T follicular helper cell (primary cell): ENCODE results near the gene PTPN18.

Source experiments
- DNase-seq: peaks from one replicate; pipeline ENCODE4 v3.0.0-alpha.2; 2020; ENCODE audit warnings: low read depth

The PTPN18 gene

GRCh38 chr2:130365075-130365474, 9.2 kb downstream of the PTPN18 start:
- no peak for DNase-seq

- no peak for DNase-seq
Observed at GRCh38 chr2:130365963-130366362, 10.1 kb downstream of the PTPN18 start.

GRCh38 chr2:130366720-130367119, 10.9 kb downstream of the PTPN18 start:
- no peak for DNase-seq

GRCh38 chr2:130368786-130369185, 12.9 kb downstream of the PTPN18 start:
- DNase-seq: no peak

- no peak for DNase-seq
Observed at GRCh38 chr2:130369311-130369964, 13.6 kb downstream of the PTPN18 start.

- no peak for DNase-seq
Observed at GRCh38 chr2:130369965-130370341, 14.1 kb downstream of the PTPN18 start.

GRCh38 chr2:130370490-130370889, 14.6 kb downstream of the PTPN18 start:
- no peak for DNase-seq

GRCh38 chr2:130371723-130372054, 15.8 kb downstream of the PTPN18 start:
- DNase-seq: no peak

DNA sequence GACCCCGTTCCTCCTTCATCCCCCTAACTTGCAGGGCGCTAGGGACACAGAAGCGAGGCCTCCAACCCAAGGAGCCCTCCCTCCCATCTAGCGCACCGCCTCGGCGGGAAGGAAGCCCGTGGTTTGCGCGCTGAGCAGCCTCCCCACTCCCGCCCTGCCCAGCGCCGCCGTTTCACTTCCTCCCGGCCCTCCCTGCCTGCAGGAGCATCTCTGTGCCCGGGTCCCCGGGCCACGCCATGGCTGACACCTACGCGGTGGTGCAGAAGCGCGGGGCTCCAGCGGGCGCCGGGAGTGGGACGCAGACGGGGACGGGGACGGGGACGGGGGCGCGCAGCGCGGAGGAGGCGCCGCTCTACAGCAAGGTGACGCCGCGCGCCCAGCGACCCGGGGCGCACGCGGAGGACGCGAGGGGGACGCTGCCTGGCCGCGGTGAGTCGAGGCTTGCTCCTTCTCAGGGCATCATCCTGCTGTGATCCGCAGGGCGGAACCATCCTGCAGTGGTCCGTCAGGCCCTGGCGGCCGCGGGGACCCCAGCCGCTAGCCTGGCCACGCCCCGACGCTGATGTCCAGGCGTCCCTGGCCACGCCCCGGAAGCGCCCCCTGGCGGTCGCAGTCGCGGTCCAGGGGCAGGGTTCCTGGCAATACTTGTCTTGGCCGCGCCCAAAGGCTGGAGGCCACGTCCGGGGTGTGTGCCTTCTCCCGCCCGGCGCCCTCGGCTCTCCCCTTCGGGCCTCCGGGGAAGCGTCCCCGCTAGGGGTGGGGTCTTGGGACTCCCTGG, 16.4 kb downstream of the PTPN18 start:
- peak; percentile 47 for DNase-seq

GRCh38 chr2:130372833-130373807, 17.3 kb downstream of the PTPN18 start:
- no peak for DNase-seq

- DNase-seq: no peak
Observed at GRCh38 chr2:130373808-130374365, 18.0 kb downstream of the PTPN18 start.

- DNase-seq: no peak
Observed at GRCh38 chr2:130374587-130375290, 18.9 kb downstream of the PTPN18 start.

GRCh38 chr2:130375291-130376266, 19.7 kb downstream of the PTPN18 start:
- no peak for DNase-seq

GRCh38 chr2:130376433-130377293, 20.8 kb downstream of the PTPN18 start:
- DNase-seq: no peak

GRCh38 chr2:130377491-130377890, 21.6 kb downstream of the PTPN18 start:
- no peak for DNase-seq

GRCh38 chr2:130378206-130378897, 22.5 kb downstream of the PTPN18 start:
- DNase-seq: no peak

GRCh38 chr2:130378898-130379214, 23.0 kb downstream of the PTPN18 start:
- no peak for DNase-seq

DNA sequence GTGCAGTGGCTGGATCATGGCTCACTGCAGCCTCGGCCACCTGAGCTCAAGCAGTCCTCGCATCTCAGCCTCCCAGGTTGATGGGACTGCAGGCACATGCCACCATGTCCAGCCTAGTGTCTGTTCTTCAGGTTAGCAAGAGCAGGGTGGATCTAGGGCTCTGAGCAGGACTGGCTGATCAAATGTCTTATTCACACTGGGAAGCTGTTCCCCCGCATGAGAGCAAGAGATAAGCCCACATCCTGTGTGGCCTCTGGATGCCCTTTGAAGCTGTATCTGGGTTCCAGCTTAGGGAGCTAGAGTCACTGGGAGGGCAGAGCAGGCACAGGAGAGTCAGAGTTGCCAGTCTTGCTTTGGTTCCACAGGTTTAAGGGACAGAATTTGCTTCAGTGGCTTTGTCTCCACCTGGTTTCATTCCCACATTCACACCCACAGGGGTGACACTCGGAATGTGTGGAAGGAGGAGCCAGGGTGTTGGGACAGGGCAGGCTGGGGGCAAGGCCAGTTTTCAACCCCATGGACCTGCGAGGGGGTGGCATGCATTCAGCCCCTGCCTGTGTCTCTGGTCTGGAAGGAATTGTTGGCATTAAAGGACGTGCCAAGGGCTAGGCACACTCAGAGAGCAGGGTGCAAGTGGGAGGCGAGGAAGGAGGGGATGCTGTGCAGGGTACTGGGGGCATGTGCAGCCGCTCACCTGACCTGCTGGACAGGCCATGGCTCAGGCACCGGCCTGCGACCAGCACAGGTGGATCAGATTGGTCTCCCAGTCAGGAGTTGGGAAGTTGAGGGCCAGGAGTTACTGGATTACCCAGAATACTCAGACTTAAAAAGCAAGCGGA, 24.5 kb downstream of the PTPN18 start:
- no peak for DNase-seq
